H9 (cell line): ENCODE measurements around the gene SLC7A6. TPM values are rescaled to one million over a fixed set of nuclear protein-coding genes. Genes with fewer than 3 reads are reported as not detected.

Experiments
- DNase-seq: peaks from one replicate; pipeline ENCODE4 v3.0.0-alpha.2; 2017
- H2AFZ ChIP-seq: one replicate; pipeline ENCODE4 v1.6.1; 2013; ENCODE audit warnings: mild to moderate bottlenecking, low read length, control low read depth, moderate library complexity
- H2AK5ac ChIP-seq: 2 replicates; pipeline ENCODE4 v1.6.1; 2013; ENCODE audit warnings: low read length, control low read depth, mixed read lengths; ENCODE audit not compliant: insufficient read length
- H2BK120ac ChIP-seq: one replicate; pipeline ENCODE4 v1.6.1; 2013; ENCODE audit warnings: low read depth, mild to moderate bottlenecking, low read length, control low read depth, inconsistent platforms; ENCODE audit not compliant: poor library complexity, severe bottlenecking
- H2BK12ac ChIP-seq: 2 replicates; pipeline ENCODE4 v1.6.1; 2013; ENCODE audit warnings: low read length, control low read depth, mixed read lengths, low read depth; ENCODE audit not compliant: insufficient read length
- H2BK15ac ChIP-seq: 2 replicates; pipeline ENCODE4 v1.6.1; 2013; ENCODE audit warnings: low read depth, low read length, control low read depth
- H2BK20ac ChIP-seq: one replicate; pipeline ENCODE4 v1.6.1; 2013; ENCODE audit warnings: low read depth, mild to moderate bottlenecking, low read length, control low read depth, inconsistent platforms; ENCODE audit not compliant: poor library complexity, severe bottlenecking
- H2BK5ac ChIP-seq: 2 replicates; pipeline ENCODE4 v1.6.1; 2013; ENCODE audit warnings: low read length, control low read depth, mixed read lengths; ENCODE audit not compliant: insufficient read length
- H3K14ac ChIP-seq: 2 replicates; pipeline ENCODE4 v1.6.1; 2013; ENCODE audit warnings: low read length, control low read depth; ENCODE audit not compliant: insufficient read depth
- H3K18ac ChIP-seq: 2 replicates; pipeline ENCODE4 v1.6.1; 2013; ENCODE audit warnings: low read depth, mild to moderate bottlenecking, mixed read lengths, low read length, control low read depth; ENCODE audit not compliant: insufficient read length
- H3K23ac ChIP-seq: 2 replicates; pipeline ENCODE4 v1.6.1; 2013; ENCODE audit warnings: low read length, control low read depth, mixed read lengths, low read depth; ENCODE audit not compliant: insufficient read length
- H3K23me2 ChIP-seq: 2 replicates; pipeline ENCODE4 v1.6.1; 2013; ENCODE audit warnings: low read depth, mild to moderate bottlenecking, mixed read lengths, low read length, control low read depth; ENCODE audit not compliant: insufficient read length, poor library complexity, severe bottlenecking
- H3K27ac ChIP-seq: 2 replicates; pipeline ENCODE4 v1.5.1; 2013; ENCODE audit warnings: low read length, control low read depth, mixed read lengths, low read depth; ENCODE audit not compliant: insufficient read length
- H3K27me3 ChIP-seq: 2 replicates; pipeline ENCODE4 v1.6.1; 2013; ENCODE audit warnings: low read length, control low read depth, inconsistent platforms; ENCODE audit not compliant: insufficient read depth
- H3K4ac ChIP-seq: 2 replicates; pipeline ENCODE4 v1.6.1; 2013; ENCODE audit warnings: low read depth, mild to moderate bottlenecking, control low read depth, inconsistent platforms, low read length, moderate library complexity
- H3K4me1 ChIP-seq: 2 replicates; pipeline ENCODE4 v1.6.1; 2013; ENCODE audit warnings: low read length, control low read depth, inconsistent platforms; ENCODE audit not compliant: insufficient read depth
- H3K4me2 ChIP-seq: 2 replicates; pipeline ENCODE4 v1.6.1; 2013; ENCODE audit warnings: low read length, control low read depth, mixed read lengths; ENCODE audit not compliant: insufficient read length, insufficient read depth
- H3K56ac ChIP-seq: 2 replicates; pipeline ENCODE4 v1.6.1; 2013; ENCODE audit warnings: low read depth, mild to moderate bottlenecking, mixed read lengths, low read length, control low read depth; ENCODE audit not compliant: insufficient read length
- H3K79me1 ChIP-seq: 2 replicates; pipeline ENCODE4 v1.6.1; 2013; ENCODE audit warnings: low read depth, mild to moderate bottlenecking, moderate library complexity, low read length, control low read depth, inconsistent platforms; ENCODE audit not compliant: insufficient read depth, poor library complexity, severe bottlenecking
- H3K79me2 ChIP-seq: 2 replicates; pipeline ENCODE4 v1.6.1; 2013; ENCODE audit warnings: low read length, control low read depth, inconsistent platforms; ENCODE audit not compliant: insufficient read depth
- H3K9ac ChIP-seq: 2 replicates; pipeline ENCODE4 v1.6.1; 2013; ENCODE audit warnings: low read length, control low read depth, mixed read lengths; ENCODE audit not compliant: insufficient read length; ENCODE audit errors: extremely low read depth
- H3K9me3 ChIP-seq: one replicate; pipeline ENCODE4 v1.6.1; 2013; ENCODE audit warnings: low read depth, low read length, inconsistent platforms; ENCODE audit not compliant: control insufficient read depth
- H3T11ph ChIP-seq: one replicate; pipeline ENCODE4 v1.6.1; 2013; ENCODE audit warnings: mild to moderate bottlenecking, low read length, control low read depth, inconsistent platforms
- H4K20me1 ChIP-seq: one replicate; pipeline ENCODE4 v1.6.1; 2013; ENCODE audit not compliant: control insufficient read depth, insufficient read length, insufficient read depth
- H4K5ac ChIP-seq: 2 replicates; pipeline ENCODE4 v1.6.1; 2013; ENCODE audit warnings: low read depth, mild to moderate bottlenecking, mixed read lengths, low read length, control low read depth; ENCODE audit not compliant: insufficient read length
- H4K8ac ChIP-seq: replicated peaks from 2 replicates; pipeline ENCODE4 v1.6.1; 2013; ENCODE audit warnings: low read length, control low read depth, mixed read lengths, low read depth; ENCODE audit not compliant: insufficient read length
- H4K91ac ChIP-seq: 2 replicates; pipeline ENCODE4 v1.6.1; 2013; ENCODE audit warnings: low read depth, mild to moderate bottlenecking, moderate library complexity, mixed read lengths, low read length, control low read depth; ENCODE audit not compliant: insufficient read length
- H3K27ac Mint-ChIP-seq, 3 experiments: 2 replicates in 2 of 3; 3 replicates in 1 of 3; pipeline ENCODE4 v1.8.0; 2020 to 2021; ENCODE audit warnings: mixed read lengths in 3 of 3, mild to moderate bottlenecking in 1 of 3, moderate library complexity in 1 of 3
- H3K27me3 Mint-ChIP-seq: 2 replicates; pipeline ENCODE4 v1.8.0; 2021; ENCODE audit warnings: low read depth, mild to moderate bottlenecking, moderate library complexity, mixed read lengths
- H3K36me3 Mint-ChIP-seq, 3 experiments: 2 replicates in 2 of 3; 3 replicates in 1 of 3; pipeline ENCODE4 v1.8.0; 2020 to 2021; ENCODE audit warnings: low read depth in 3 of 3, mixed read lengths in 3 of 3; ENCODE audit not compliant: insufficient read depth in 1 of 3
- H3K4me1 Mint-ChIP-seq, 2 experiments: 2 replicates each; pipeline ENCODE4 v1.8.0; 2020; ENCODE audit warnings: mixed read lengths in 2 of 2
- H3K4me3 Mint-ChIP-seq, 2 experiments: 2 replicates in 1 of 2; 3 replicates in 1 of 2; pipeline ENCODE4 v1.8.0; 2020 to 2021; ENCODE audit warnings: mild to moderate bottlenecking in 2 of 2, mixed read lengths in 2 of 2, moderate library complexity in 1 of 2
- H3K9me3 Mint-ChIP-seq, 2 experiments: 2 replicates in 1 of 2; 3 replicates in 1 of 2; pipeline ENCODE4 v1.8.0; 2020; ENCODE audit warnings: mild to moderate bottlenecking in 2 of 2, mixed read lengths in 2 of 2, moderate library complexity in 1 of 2
- CTCF ChIP-seq: fragments of 200-600 bp; sonication (generic); conservative IDR thresholded peaks from 3 replicates; pipeline ENCODE4 v1.8.0; 2021; ENCODE audit warnings: antibody characterized with exemption, mild to moderate bottlenecking
- WGBS: extraction: QIAGEN DNeasy Blood & Tissue Kit; methylation state at CpG from one replicate; pipeline ENCODE4 v1.1.7; 2013; ENCODE audit warnings: missing lambda C conversion rate, low lambda C conversion rate, mixed read lengths; ENCODE audit not compliant: insufficient read length; ENCODE audit errors: extremely low coverage; 5-methylcytosine and 5-hydroxymethylcytosine counted together
- total RNA-seq: library from RNA; stranded (reverse); gene quantifications from 2 replicates; pipeline ENCODE4 v1.2.1, GENCODE V29; 2021

The SLC7A6 gene
- total RNA-seq, 1 experiment from 2014 or later: 21.1 TPM

- Histone ChIP-seq H3K27ac (no peak overlapping the region), H2BK12ac (no peak overlapping the region), H3K4ac (no peak overlapping the region), H3K23me2 (peaks cover 11% of the 10 kb centered on the region), H3K9ac (no peak overlapping the region), H3K14ac (no peak overlapping the region), H2AK5ac (no peak overlapping the region), H2BK120ac (no peak overlapping the region), H4K20me1 (no peaks in the 10 kb centered on the region), H3K23ac (no peak overlapping the region), H4K91ac (no peak overlapping the region), H3K79me1 (no peaks in the 10 kb centered on the region), H3K4me2 (no peak overlapping the region), H2BK20ac (no peak overlapping the region), H2BK15ac (no peak overlapping the region), H3K9me3 (no peaks in the 10 kb centered on the region), H3T11ph (no peak overlapping the region), H2AFZ (no peak overlapping the region), H4K5ac (no peak overlapping the region), H4K8ac (no peak overlapping the region), H3K79me2 (no peaks in the 10 kb centered on the region), H3K56ac (no peak overlapping the region), H3K18ac (no peak overlapping the region), H2BK5ac (no peak overlapping the region), H3K27me3 (no peaks in the 10 kb centered on the region; the same call in 1 of the 2 replicates), H3K4me1 (no peaks in the 10 kb centered on the region)
- DNase-seq: no peak
- no peak overlapping the region for H3K4me3 Mint-ChIP-seq
- peaks cover 1 to 13% (median 7%) of the 10 kb centered on the region in 3 experiments; a peak in 5 of 7 replicates for H3K36me3 Mint-ChIP-seq
- no peak overlapping the region for H3K27ac Mint-ChIP-seq
- TF ChIP-seq CTCF: no peak
- no CpG with 5 or more reads among the region's 4 CpGs for WGBS
- H3K27me3 Mint-ChIP-seq: peaks cover 18% of the 10 kb centered on the region
- no peaks in the 10 kb centered on the region for H3K9me3 Mint-ChIP-seq
- H3K4me1 Mint-ChIP-seq: peaks cover 15 to 16% of the 10 kb centered on the region in 2 experiments
Measured at GRCh38 chr16:68247932-68248331, 16.4 kb upstream of the SLC7A6 start.
